ENCODE data around the gene CRYGN. TPM values are rescaled to one million over a fixed set of nuclear protein-coding genes. Genes with fewer than 3 reads are reported as not detected.

CRYGN gene
- total RNA-seq, 2 experiments from 2014 or later, result not detected

DNA sequence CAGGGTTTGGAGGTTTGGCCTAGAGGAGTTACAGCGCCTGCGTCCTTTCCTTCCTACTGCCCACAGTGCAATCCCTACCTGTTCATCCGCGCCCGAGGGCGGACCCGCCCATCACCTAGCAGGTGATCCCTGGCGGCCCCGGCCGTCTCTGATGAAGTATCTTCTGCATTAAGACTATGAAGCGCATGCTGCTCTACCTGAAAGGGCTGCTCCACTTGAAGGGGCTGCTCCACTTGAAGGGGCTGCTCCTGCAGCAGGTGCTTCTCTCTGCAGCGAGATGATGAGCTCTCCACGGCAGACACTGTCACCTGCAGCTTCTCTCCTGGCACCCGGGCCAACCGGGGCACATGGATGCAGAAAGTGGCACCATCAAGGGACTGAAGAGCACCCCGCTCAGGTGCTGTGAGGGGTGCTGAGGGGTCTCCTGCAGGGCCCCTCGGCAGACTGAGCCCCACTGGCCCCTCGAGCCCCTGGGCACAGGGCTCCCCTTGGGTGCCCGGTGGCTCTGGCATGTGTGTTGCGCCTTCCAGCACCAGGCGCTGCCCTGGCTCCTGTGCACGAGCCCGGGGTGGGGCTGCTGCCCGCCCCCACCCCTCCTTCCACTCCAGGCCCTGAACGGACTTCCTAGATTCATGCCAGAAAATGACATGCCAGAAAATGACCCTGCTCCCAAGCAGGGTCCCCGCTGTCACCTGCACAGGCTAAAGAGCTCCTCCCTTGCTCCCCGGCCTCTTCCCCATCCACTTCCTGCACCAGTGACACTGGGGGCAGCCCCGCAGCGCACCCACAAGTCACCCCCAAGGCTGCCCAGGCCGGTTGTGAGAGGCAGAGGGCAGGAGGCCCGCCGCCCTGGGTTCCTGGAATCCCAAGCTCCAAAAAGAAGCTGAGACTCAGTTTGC lies 59.5 kb downstream of the CRYGN start:
- DNase-seq, result no peak
- CTCF ChIA-PET, result no interaction called here
- Mint-ChIP-seq H3K9me3 (no peaks in the 10 kb centered on the region), H3K27me3 (ENCODE audit: low read depth) (peaks cover 12% of the 10 kb centered on the region), H3K4me1 (ENCODE audit: low read depth) (peaks cover 10% of the 10 kb centered on the region), H3K27ac (no peak overlapping the region), H3K4me3 (no peak overlapping the region), H3K36me3 (ENCODE audit: low read depth) (no peaks in the 10 kb centered on the region)
- intact Hi-C loops (cut with micrococcal nuclease), result no loop called here

DNA sequence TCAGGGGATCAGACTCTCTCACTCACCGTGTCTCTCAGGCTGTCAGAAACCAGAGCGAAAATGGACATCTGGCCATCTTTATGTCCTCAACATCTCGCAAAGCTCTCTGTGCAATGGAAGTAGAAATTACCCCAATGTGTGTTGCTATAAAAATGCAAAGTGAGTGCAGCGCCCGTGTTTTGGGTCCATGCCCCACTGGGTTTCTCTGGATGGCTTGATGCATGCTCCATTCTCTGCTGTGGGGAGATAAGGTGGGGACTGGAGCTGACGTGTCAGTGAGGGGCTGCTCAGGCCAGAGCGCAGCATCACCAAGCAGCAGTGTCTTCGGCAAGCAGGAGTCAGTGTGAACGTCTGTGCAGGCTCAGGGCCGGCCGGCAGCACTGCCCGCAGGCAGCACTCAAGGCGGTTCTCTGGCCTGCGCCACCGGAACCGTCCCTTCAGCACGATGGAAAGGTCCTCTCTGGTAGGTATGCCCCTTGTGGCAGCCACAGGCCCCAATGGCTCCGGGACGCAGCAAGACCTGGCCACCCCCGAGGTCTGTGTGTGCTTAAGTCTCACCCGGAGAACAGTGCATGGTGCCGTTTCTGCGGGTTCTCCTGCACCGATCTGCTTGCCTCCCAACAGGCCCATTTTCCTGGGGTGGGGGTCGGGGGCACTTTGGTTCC lies 60.3 kb downstream of the CRYGN start:
- Mint-ChIP-seq H3K4me1 (ENCODE audit: low read depth) (peaks cover 10% of the 10 kb centered on the region), H3K36me3 (ENCODE audit: low read depth) (no peaks in the 10 kb centered on the region), H3K27me3 (ENCODE audit: low read depth) (peaks cover 12% of the 10 kb centered on the region), H3K27ac (no peak overlapping the region), H3K9me3 (no peaks in the 10 kb centered on the region), H3K4me3 (no peak overlapping the region)
- no peak for DNase-seq
- CTCF ChIA-PET, result interaction anchor here (1.0 kb wide), 1 partner anchor 69 kb away, joined by 5 read pairs; no protein-coding TSS in a partner anchor
- intact Hi-C loops (cut with micrococcal nuclease), result no loop called here

DNA sequence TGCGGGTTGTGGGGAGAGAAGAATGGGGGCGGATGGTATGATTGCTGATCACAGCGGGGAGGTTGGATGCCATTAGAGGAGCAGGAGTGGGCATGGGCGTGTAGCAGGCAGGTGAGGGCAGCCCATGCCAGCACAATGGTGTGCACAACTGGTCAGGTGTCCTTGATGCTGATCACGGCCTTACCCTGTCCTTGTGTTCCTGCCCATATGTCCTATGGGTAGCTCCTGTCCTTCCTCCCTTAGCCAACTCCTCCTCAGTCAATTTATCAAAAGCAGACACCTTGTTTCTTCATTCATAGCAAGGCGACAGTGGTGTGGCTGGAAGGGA lies 60.8 kb downstream of the CRYGN start:
- CTCF ChIA-PET, result interaction anchor here (1.0 kb wide), 1 partner anchor 69 kb away, joined by 5 read pairs; no protein-coding TSS in a partner anchor
- H3K27ac Mint-ChIP-seq, result no peak overlapping the region

More for the DNA sequence above, 60.8 kb downstream of the CRYGN start:
- Mint-ChIP-seq H3K4me3 (no peak overlapping the region), H3K27me3 (ENCODE audit: low read depth) (peaks cover 11% of the 10 kb centered on the region), H3K36me3 (ENCODE audit: low read depth) (no peaks in the 10 kb centered on the region), H3K4me1 (ENCODE audit: low read depth) (peaks cover 10% of the 10 kb centered on the region), H3K9me3 (no peaks in the 10 kb centered on the region)
- DNase-seq, result no peak
- intact Hi-C loops (cut with micrococcal nuclease), result no loop called here

Small RNAs within 50 kb of the gene (microRNA-seq; reads per million reads assigned to microRNA genes)
- gene MIR3907 (ENCODE audit: borderline microRNAs expressed, borderline replicate concordance), result not detected

Other genes with a start within 250 kb of the CRYGN start
- not detected for gene H2BK1, start 229.7 kb downstream of the CRYGN start, total RNA-seq
- gene ABCF2, start 212.9 kb downstream of the CRYGN start, total RNA-seq, result 10 to 100 TPM; 33.9 to 35.5 TPM
- gene CHPF2, start 207.7 kb downstream of the CRYGN start, total RNA-seq, result 10 to 100 TPM; 21.0 TPM
- gene SMARCD3, start 191.4 kb downstream of the CRYGN start, total RNA-seq, result 1 to 10 TPM; 4.5 to 5.8 TPM
- 10 to 100 TPM; 46.6 to 50.3 TPM for gene NUB1, start 98.3 kb downstream of the CRYGN start, total RNA-seq
- not detected for gene WDR86, start 30.1 kb downstream of the CRYGN start, total RNA-seq
- gene RHEB, start 79.8 kb upstream of the CRYGN start, total RNA-seq, result 10 to 100 TPM; 58.7 to 62.7 TPM